ENCODE data around the gene DHRS9. TPM values are rescaled to one million over a fixed set of nuclear protein-coding genes. Genes with fewer than 3 reads are reported as not detected.

Gene DHRS9
- total RNA-seq, 2 donors from 2014 or later = 0.32 to 0.34 TPM

GRCh38 chr2:169086893-169087467 is 17.6 kb downstream of the DHRS9 start:
- no peak for TF ChIP-seq POLR2AphosphoS5 (IDR thresholded peaks at IDR 0.05)
- intact Hi-C loops (cut with DNase I) = no loop called here
- Histone ChIP-seq H3K36me3 (no peaks in the 10 kb centered on the region), H3K27ac (no peak overlapping the region), H3K4me1 (replicated peaks) (no peaks in the 10 kb centered on the region), H3K4me3 (no peak overlapping the region), H3K27me3 (replicated peaks; ENCODE audit: insufficient read depth) (no peaks in the 10 kb centered on the region), H3K9me3 (no peaks in the 10 kb centered on the region)
- DNase-seq (ENCODE audit: low spot score) = no peak
- 87% methylated on average over 3 of the region's 3 CpGs for WGBS

DNA sequence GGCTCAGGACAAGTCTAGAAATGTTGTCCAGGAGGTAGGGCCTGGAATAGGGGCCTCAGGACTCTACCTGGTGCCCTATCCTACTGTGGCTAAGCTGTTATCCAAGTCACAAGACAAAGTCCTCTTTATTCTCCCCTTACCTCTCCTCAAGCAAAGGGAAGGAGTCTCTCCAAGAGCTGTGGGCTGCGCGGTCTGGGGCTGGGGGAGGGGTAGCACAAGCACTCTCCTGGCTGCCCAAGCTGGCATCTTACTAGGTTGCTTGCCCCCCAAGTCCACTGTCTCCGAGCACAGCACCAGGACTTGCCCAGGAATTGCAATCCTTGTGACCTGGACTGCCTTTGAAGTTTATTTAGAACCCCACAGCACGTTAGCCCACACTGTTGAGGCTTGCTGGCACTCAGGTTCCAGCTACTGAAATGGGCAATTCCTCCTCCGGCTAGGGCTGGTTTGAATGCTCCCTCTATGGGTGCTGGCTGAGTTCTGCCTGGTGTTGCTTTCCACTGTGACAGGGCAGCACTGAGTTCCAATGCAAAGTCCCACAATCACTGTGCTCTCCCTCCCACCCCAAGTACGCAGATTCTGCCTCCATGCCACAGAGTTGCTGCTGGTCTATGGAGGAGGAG is 18.5 kb downstream of the DHRS9 start:
- Histone ChIP-seq H3K4me1 (replicated peaks) (no peaks in the 10 kb centered on the region), H3K36me3 (no peaks in the 10 kb centered on the region), H3K27ac (no peak overlapping the region), H3K4me3 (no peak overlapping the region), H3K27me3 (replicated peaks; ENCODE audit: insufficient read depth) (no peaks in the 10 kb centered on the region), H3K9me3 (no peaks in the 10 kb centered on the region)
- TF ChIP-seq POLR2A (IDR thresholded peaks at IDR 0.05) (no peak), CTCF (IDR thresholded peaks at IDR 0.05) (no peak), POLR2AphosphoS5 (IDR thresholded peaks at IDR 0.05) (no peak)
- 85% methylated on average over 6 of the region's 6 CpGs for WGBS
- intact Hi-C loops (cut with DNase I) = no loop called here
- DNase-seq (ENCODE audit: low spot score) = no peak

- TF ChIP-seq POLR2A (IDR thresholded peaks at IDR 0.05) = no peak
- no peak for TF ChIP-seq CTCF (IDR thresholded peaks at IDR 0.05)
- TF ChIP-seq POLR2AphosphoS5 (IDR thresholded peaks at IDR 0.05) = no peak
- Histone ChIP-seq H3K27me3 (replicated peaks; ENCODE audit: insufficient read depth) (no peaks in the 10 kb centered on the region), H3K9me3 (no peaks in the 10 kb centered on the region), H3K4me1 (replicated peaks) (no peaks in the 10 kb centered on the region), H3K27ac (no peak overlapping the region), H3K36me3 (no peaks in the 10 kb centered on the region), H3K4me3 (no peak overlapping the region)
- DNase-seq (ENCODE audit: low spot score) = no peak
- 92% methylated on average over 2 of the region's 2 CpGs for WGBS
- intact Hi-C loops (cut with DNase I) = no loop called here
Observed at GRCh38 chr2:169089182-169089581, 19.8 kb downstream of the DHRS9 start.

DNA sequence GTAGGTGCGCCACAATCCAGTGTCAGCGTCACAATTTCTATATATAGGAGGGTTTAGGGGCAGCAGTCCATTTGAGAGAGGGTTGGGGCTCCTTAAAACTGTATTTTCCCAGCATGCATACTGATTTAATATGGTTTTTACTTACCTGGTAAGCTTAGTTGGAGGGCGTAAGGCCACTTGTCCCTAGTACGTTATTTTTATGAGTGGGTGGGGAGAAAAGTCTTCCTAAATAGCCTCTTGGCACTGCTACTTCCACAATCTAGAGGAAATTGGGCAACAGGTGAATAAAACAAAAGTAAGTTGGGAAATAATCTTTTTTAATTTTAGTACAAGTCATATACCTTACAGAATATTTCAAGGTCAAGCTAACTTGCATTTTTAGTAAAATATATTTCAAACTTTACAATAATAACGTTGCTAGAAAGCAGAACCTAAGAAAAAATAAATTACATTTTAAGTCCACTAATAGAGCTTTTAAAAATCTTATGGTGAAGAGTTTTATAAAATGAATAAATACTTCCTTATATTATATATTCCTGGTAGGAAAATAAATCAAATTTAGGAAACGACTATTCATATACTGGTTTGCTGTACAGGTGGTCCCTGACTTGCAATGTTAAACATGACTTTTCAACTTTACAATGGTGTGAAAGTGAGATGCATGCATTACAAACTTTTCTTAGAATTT is 20.9 kb downstream of the DHRS9 start:
- Histone ChIP-seq H3K27ac (no peak overlapping the region), H3K9me3 (no peaks in the 10 kb centered on the region), H3K27me3 (replicated peaks; ENCODE audit: insufficient read depth) (no peaks in the 10 kb centered on the region), H3K4me1 (replicated peaks) (no peaks in the 10 kb centered on the region), H3K4me3 (no peak overlapping the region), H3K36me3 (no peaks in the 10 kb centered on the region)
- intact Hi-C loops (cut with DNase I) = no loop called here
- TF ChIP-seq POLR2AphosphoS5 (IDR thresholded peaks at IDR 0.05) (no peak), POLR2A (IDR thresholded peaks at IDR 0.05) (no peak), CTCF (IDR thresholded peaks at IDR 0.05) (no peak)
- 76% methylated on average over 6 of the region's 6 CpGs for WGBS
- no peak for DNase-seq (ENCODE audit: low spot score)

DNA sequence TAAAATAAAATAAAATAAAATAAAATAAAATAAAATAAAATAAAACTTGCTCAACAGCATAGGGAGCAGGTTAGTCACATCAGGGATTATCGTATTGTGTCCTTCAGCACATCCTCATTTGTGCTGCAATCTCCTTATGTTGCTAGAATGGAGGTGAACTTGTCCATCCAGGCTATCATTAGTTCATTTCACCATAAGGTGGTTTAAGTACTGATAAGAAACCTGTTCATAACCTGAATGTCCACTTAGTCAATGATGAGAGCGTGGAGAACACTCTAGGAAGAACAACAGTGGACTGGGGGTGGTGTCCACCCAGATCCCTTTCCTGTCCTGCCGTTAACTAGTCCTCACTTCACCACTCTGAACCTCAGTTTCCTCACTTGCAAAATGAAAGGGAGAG is 21.9 kb downstream of the DHRS9 start:
- 88% methylated on average over 3 of the region's 3 CpGs for whole genome bisulfite sequencing
- DNase-seq (ENCODE audit: low spot score) = no peak
- intact Hi-C loops (cut with DNase I) = no loop called here
- Histone ChIP-seq H3K4me1 (replicated peaks) (no peaks in the 10 kb centered on the region), H3K27me3 (replicated peaks; ENCODE audit: insufficient read depth) (no peaks in the 10 kb centered on the region), H3K36me3 (no peaks in the 10 kb centered on the region), H3K4me3 (no peak overlapping the region), H3K27ac (no peak overlapping the region), H3K9me3 (no peaks in the 10 kb centered on the region)
- TF ChIP-seq POLR2A (IDR thresholded peaks at IDR 0.05) (no peak), CTCF (IDR thresholded peaks at IDR 0.05) (no peak), POLR2AphosphoS5 (IDR thresholded peaks at IDR 0.05) (no peak)
